Vagina (tissue), 2 donors: ENCODE results near the gene CHRD. TPM values are rescaled to one million over a fixed set of nuclear protein-coding genes. Genes with fewer than 3 reads are reported as not detected.

Source experiments
- DNase-seq, 2 donors: peaks; one replicate each; pipeline ENCODE4 v3.0.0-alpha.2; 2017; ENCODE audit errors: extremely low spot score in 2 of 2
- H3K27ac ChIP-seq: fragments of 200-600 bp; sonication (generic); one replicate; pipeline ENCODE4 v1.5.1; 2019
- H3K27me3 ChIP-seq: fragments of 200-600 bp; sonication (generic); one replicate; pipeline ENCODE4 v1.5.1; 2019
- H3K36me3 ChIP-seq, 2 donors: fragments of 200-600 bp; sonication (generic); one replicate each; pipeline ENCODE4 v1.5.1; 2017 to 2019
- H3K4me1 ChIP-seq: fragments of 200-600 bp; sonication (generic); one replicate; pipeline ENCODE4 v1.5.1; 2019
- H3K4me3 ChIP-seq, 2 donors: fragments of 200-600 bp; sonication (generic); 1 replicate in 1 of 2; 2 replicates in 1 of 2; pipeline ENCODE4 v1.5.1; 2016 to 2019
- H3K9me3 ChIP-seq: fragments of 200-600 bp; sonication (generic); one replicate; pipeline ENCODE4 v1.5.1; 2019
- POLR2A ChIP-seq, 2 donors: fragments of 450-650 bp; IDR thresholded peaks; one replicate each; pipeline ENCODE4 v1.6.1; 2017; ENCODE audit warnings: antibody characterized with exemption in 2 of 2, mild to moderate bottlenecking in 2 of 2, moderate library complexity in 2 of 2
- POLR2AphosphoS5 ChIP-seq, 2 donors: sonication (generic); formaldehyde crosslinking; IDR thresholded peaks; one replicate each; pipeline ENCODE4 v1.9.0; 2017; ENCODE audit warnings: antibody characterized with exemption in 2 of 2, mild to moderate bottlenecking in 2 of 2, low read depth in 1 of 2; ENCODE audit not compliant: insufficient read depth in 1 of 2
- intact Hi-C: fragments of 100-400 bp; cut with DNase I; formaldehyde crosslinking; loops from one replicate; pipeline ENCODE4 v1.15.1; 2023
- total RNA-seq: library from RNA; depleted of rRNA; stranded (reverse); fragments of >200 nt; gene quantifications from one replicate; pipeline ENCODE4 v1.2.3, GENCODE V29; 2016
- TF ChIP-seq, protein P1 (sequence below), 3 experiments: fragments of 450-650 bp in 2 of 3; fragments of 200-600 bp in 1 of 3; sonication (generic) in 1 of 3; IDR thresholded peaks; one replicate each; pipeline ENCODE4 v1.5.1; 2017 to 2019; ENCODE audit warnings: antibody characterized with exemption in 3 of 3, mild to moderate bottlenecking in 2 of 3, moderate library complexity in 2 of 3

The CHRD gene
- total RNA-seq, 1 donor from 2014 or later = 32.7 TPM

- intact Hi-C loops = loop anchor here (10.0 kb wide), 1 partner anchor 136 kb away; no protein-coding TSS in a partner anchor
- no peak for DNase-seq
- Histone ChIP-seq H3K4me3 (peak overlapping the region; percentile 44 to 89), H3K27me3 (no peaks in the 10 kb centered on the region), H3K36me3 (no peaks in the 10 kb centered on the region), H3K4me1 (peaks cover 34% of the 10 kb centered on the region), H3K9me3 (no peaks in the 10 kb centered on the region), H3K27ac (peak overlapping the region; percentile 91)
- TF ChIP-seq, protein P1, sequence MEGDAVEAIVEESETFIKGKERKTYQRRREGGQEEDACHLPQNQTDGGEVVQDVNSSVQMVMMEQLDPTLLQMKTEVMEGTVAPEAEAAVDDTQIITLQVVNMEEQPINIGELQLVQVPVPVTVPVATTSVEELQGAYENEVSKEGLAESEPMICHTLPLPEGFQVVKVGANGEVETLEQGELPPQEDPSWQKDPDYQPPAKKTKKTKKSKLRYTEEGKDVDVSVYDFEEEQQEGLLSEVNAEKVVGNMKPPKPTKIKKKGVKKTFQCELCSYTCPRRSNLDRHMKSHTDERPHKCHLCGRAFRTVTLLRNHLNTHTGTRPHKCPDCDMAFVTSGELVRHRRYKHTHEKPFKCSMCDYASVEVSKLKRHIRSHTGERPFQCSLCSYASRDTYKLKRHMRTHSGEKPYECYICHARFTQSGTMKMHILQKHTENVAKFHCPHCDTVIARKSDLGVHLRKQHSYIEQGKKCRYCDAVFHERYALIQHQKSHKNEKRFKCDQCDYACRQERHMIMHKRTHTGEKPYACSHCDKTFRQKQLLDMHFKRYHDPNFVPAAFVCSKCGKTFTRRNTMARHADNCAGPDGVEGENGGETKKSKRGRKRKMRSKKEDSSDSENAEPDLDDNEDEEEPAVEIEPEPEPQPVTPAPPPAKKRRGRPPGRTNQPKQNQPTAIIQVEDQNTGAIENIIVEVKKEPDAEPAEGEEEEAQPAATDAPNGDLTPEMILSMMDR (IDR thresholded peaks at IDR 0.05) = no peak
- peak in 1 of 2 donors; percentile 9 for TF ChIP-seq POLR2AphosphoS5 (IDR thresholded peaks at IDR 0.05; ENCODE audit: insufficient read depth in 1 of 2, low read depth in 1 of 2)
These were observed 1.1 kb upstream of the CHRD start for GRCh38 chr3:184378651-184379357.

DNA sequence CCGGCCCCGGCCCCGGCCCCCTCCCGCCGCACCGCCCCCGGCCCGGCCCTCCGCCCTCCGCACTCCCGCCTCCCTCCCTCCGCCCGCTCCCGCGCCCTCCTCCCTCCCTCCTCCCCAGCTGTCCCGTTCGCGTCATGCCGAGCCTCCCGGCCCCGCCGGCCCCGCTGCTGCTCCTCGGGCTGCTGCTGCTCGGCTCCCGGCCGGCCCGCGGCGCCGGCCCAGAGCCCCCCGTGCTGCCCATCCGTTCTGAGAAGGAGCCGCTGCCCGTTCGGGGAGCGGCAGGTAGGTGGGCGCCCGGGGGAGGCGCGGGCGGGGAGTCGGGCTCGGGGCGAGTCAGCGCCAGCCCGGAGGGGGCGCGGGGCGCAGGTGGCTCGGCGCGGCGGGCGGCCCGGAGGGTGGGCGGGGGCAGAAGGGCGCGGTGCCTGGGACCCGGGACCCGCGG is 352 bp downstream of the CHRD start:
- Histone ChIP-seq H3K9me3 (no peaks in the 10 kb centered on the region), H3K36me3 (no peaks in the 10 kb centered on the region), H3K27ac (peak overlapping the region; percentile 68), H3K4me1 (peaks cover 32% of the 10 kb centered on the region), H3K27me3 (no peaks in the 10 kb centered on the region), H3K4me3 (peak overlapping the region; percentile 44 to 89)
- TF ChIP-seq POLR2AphosphoS5 (IDR thresholded peaks at IDR 0.05; ENCODE audit: insufficient read depth in 1 of 2, low read depth in 1 of 2) (no peak), POLR2A (IDR thresholded peaks at IDR 0.05) (no peak)
- TF ChIP-seq, protein P1 (IDR thresholded peaks at IDR 0.05) = no peak
- no peak for DNase-seq
- intact Hi-C loops = no loop called here

- no peaks in the 10 kb centered on the region for H3K9me3 ChIP-seq
- no peaks in the 10 kb centered on the region for H3K27me3 ChIP-seq
- intact Hi-C loops = no loop called here
- H3K4me1 ChIP-seq = peaks cover 32% of the 10 kb centered on the region
- peak overlapping the region; percentile 44 to 89 for H3K4me3 ChIP-seq
- H3K27ac ChIP-seq = peak overlapping the region; percentile 68
- H3K36me3 ChIP-seq = peaks cover 0 to under 1% of the 10 kb centered on the region in 2 donors
- no peak for TF ChIP-seq POLR2A (IDR thresholded peaks at IDR 0.05)
- TF ChIP-seq POLR2AphosphoS5 (IDR thresholded peaks at IDR 0.05; ENCODE audit: insufficient read depth in 1 of 2, low read depth in 1 of 2) = no peak
- TF ChIP-seq, protein P1 (IDR thresholded peaks at IDR 0.05) = no peak
- DNase-seq = no peak
These were observed 890 bp downstream of the CHRD start for GRCh38 chr3:184380627-184381260.

GRCh38 chr3:184381261-184382224 is 1.7 kb downstream of the CHRD start:
- TF ChIP-seq, protein P1 (IDR thresholded peaks at IDR 0.05) = no peak
- TF ChIP-seq POLR2A (IDR thresholded peaks at IDR 0.05) (no peak), POLR2AphosphoS5 (IDR thresholded peaks at IDR 0.05; ENCODE audit: insufficient read depth in 1 of 2, low read depth in 1 of 2) (peak in 1 of 2 donors; percentile 44)
- H3K36me3 ChIP-seq = peaks cover 0 to 3% of the 10 kb centered on the region in 2 donors
- no peak for DNase-seq

More at GRCh38 chr3:184381261-184382224, 1.7 kb downstream of the CHRD start:
- Histone ChIP-seq H3K9me3 (no peaks in the 10 kb centered on the region), H3K27ac (peak overlapping the region; percentile 68), H3K4me1 (peaks cover 32% of the 10 kb centered on the region), H3K4me3 (peak overlapping the region; percentile 44 to 89), H3K27me3 (no peaks in the 10 kb centered on the region)
- intact Hi-C loops = no loop called here
